ACC112 (cell line): ENCODE measurements around the gene CPN2.

ENCODE experiments used
- H2AFZ ChIP-seq: fragments of 200-600 bp; sonication (generic); one replicate; pipeline ENCODE4 v1.6.0; 2017; ENCODE audit warnings: antibody characterized with exemption, low read length; ENCODE audit not compliant: unreplicated experiment
- H3K27ac ChIP-seq: fragments of 200-600 bp; sonication (generic); 2 replicates; pipeline ENCODE4 v1.5.1; 2014; ENCODE audit warnings: low read depth, mild to moderate bottlenecking, antibody characterized with exemption, low read length, moderate library complexity
- H3K27me3 ChIP-seq: fragments of 200-600 bp; sonication (generic); 2 replicates; pipeline ENCODE4 v1.6.1; 2014; ENCODE audit warnings: mild to moderate bottlenecking, antibody characterized with exemption, low read length, moderate library complexity, mixed read lengths; ENCODE audit not compliant: insufficient read depth
- H3K36me3 ChIP-seq: fragments of 200-600 bp; sonication (generic); 2 replicates; pipeline ENCODE4 v1.6.1; 2016; ENCODE audit warnings: mild to moderate bottlenecking, antibody characterized with exemption, low read length, moderate library complexity, mixed read lengths; ENCODE audit not compliant: insufficient read depth
- H3K4me1 ChIP-seq: fragments of 200-600 bp; sonication (generic); one replicate; pipeline ENCODE4 v1.6.1; 2016; ENCODE audit warnings: low read length, mixed read lengths; ENCODE audit not compliant: insufficient read depth, unreplicated experiment, control insufficient read depth
- H3K4me3 ChIP-seq: fragments of 200-600 bp; sonication (generic); 2 replicates; pipeline ENCODE4 v1.5.1; 2014; ENCODE audit warnings: mild to moderate bottlenecking, low read depth, low read length
- H3K79me2 ChIP-seq: fragments of 200-600 bp; sonication (generic); one replicate; pipeline ENCODE4 v1.6.0; 2016; ENCODE audit warnings: low read length; ENCODE audit not compliant: control insufficient read depth, unreplicated experiment, insufficient read depth

Gene CPN2, protein sequence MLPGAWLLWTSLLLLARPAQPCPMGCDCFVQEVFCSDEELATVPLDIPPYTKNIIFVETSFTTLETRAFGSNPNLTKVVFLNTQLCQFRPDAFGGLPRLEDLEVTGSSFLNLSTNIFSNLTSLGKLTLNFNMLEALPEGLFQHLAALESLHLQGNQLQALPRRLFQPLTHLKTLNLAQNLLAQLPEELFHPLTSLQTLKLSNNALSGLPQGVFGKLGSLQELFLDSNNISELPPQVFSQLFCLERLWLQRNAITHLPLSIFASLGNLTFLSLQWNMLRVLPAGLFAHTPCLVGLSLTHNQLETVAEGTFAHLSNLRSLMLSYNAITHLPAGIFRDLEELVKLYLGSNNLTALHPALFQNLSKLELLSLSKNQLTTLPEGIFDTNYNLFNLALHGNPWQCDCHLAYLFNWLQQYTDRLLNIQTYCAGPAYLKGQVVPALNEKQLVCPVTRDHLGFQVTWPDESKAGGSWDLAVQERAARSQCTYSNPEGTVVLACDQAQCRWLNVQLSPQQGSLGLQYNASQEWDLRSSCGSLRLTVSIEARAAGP

DNA sequence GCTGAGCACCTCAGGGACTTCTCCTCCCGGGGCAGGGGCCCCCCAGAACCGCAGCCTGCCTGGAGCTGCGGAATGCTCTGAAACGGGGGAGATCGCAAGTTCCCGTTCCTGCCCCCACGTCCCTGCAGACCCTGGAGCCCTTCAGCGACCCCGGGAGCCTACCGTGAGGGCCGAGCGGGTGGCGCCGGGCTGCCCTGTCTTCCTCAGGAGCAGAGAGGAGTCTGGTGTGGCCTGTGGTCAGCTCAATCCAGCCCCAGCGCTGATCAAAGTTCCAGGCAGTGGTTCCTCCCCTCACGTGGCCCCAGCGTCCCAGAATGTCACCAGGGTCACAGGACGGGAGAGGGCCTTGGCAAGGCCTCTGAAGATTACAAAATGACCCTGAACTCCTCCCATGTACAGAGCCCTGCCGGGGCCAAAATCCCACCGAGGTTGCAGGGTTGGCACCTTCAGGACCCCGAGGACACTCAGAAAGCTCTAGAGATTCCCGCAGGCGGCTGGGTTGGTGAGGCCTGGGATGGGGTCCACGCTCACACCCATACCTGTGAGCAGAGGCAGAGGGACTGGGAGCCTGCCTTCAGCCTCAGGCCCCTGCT is at the start of gene CPN2:
Gene CPN2 (minus strand): TSS at position 249 of the 593 bp plus-strand sequence. CDS start 8,626 bp downstream, outside the sequence.
- Histone ChIP-seq H3K27me3 (no peaks in the 10 kb centered on the region), H3K79me2 (no peaks in the 10 kb centered on the region), H3K4me1 (no peaks in the 10 kb centered on the region), H3K36me3 (no peaks in the 10 kb centered on the region), H2AFZ (no peak within 1 kb of the TSS), H3K4me3 (no peak within 1 kb of the TSS), H3K27ac (no peak within 1 kb of the TSS)

DNA sequence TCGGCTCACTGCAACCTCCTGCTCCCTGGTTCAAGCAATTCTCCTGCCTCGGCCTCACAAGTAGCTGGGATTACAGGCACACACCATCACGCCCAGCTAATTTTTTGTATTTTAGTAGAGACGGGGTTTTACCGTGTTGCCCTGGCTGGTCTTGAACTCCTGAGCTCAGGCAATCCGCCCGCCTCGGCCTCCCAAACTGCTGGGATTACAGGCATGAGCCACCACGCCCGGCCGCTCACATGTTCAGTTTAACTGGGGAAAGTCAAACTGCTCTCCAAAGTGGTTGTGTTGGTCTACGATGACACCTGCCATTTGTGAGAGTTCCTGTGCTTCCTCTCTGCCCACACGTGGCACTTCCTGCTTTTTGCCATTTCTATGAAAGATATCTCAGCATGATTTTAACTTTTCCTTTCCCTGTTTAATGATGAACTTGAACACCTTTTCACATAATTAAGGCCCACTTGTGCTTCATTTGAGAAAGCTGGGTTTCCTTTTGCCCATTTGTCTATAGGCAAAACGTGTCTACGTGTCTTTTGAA is 48.8 kb upstream of the CPN2 start:
- no peak overlapping the region for H3K27ac ChIP-seq
- no peak overlapping the region for H2AFZ ChIP-seq
- no peaks in the 10 kb centered on the region for H3K79me2 ChIP-seq
- H3K27me3 ChIP-seq, result peaks cover 24% of the 10 kb centered on the region
- no peaks in the 10 kb centered on the region for H3K4me1 ChIP-seq
- peaks cover 12% of the 10 kb centered on the region for H3K36me3 ChIP-seq
- no peak overlapping the region for H3K4me3 ChIP-seq

DNA sequence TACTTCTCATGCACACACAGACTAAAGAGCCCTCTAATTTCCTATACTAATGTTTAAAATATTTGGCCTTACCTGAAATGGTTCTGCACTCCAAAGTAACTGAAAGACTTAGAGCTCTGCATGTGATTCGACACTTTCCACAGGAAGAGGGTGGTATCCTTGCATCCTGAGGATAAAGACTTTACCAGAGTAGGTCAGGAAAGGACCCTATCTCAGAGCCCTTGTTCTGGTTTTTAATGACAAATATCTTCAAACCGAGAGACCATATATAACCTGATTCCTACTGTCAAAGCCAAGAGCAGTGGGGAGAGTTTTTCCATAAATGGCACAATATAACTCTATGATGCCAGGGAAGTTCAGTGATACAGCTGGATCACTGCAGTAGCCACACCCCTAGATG is 48.0 kb upstream of the CPN2 start, which contains the start of gene GP5:
Gene GP5 (minus strand): TSS at position 101 of the 400 bp plus-strand sequence. CDS start 984 bp downstream, outside the sequence.
- Histone ChIP-seq H3K27me3 (peaks cover 24% of the 10 kb centered on the region), H3K27ac (no peak within 1 kb of the TSS), H3K79me2 (no peaks in the 10 kb centered on the region), H2AFZ (no peak within 1 kb of the TSS), H3K4me1 (no peaks in the 10 kb centered on the region), H3K4me3 (no peak within 1 kb of the TSS), H3K36me3 (peaks cover 10% of the 10 kb centered on the region)

DNA sequence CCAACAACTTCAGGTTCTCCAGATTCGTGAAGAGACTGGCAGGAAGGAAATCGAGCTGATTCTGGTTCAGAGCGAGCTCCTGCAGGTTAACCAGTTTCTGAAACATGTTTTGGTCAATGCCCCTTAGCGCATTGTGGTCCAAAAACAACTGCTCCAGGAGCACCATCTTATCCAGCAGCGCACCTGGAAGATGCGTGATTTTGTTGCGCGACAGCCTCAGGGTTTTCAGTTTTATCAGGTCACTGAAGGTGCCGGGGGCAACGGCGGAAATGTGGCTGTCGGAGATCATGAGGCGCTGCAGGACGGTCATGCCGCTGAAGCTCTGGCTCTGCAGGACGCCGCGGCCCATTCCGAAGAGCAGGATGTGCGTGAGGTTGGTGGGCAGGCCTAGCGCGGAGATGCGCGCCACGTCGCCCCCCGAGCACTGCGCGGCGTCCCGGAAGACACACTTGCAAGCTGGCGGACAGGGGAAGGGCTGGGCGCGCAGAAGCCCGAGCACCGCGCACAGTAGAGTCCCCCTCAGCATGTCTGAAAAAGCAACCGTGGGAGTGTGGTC is 46.7 kb upstream of the CPN2 start:
- peaks cover 24% of the 10 kb centered on the region for H3K27me3 ChIP-seq
- H3K4me1 ChIP-seq, result no peaks in the 10 kb centered on the region
- no peaks in the 10 kb centered on the region for H3K79me2 ChIP-seq
- H3K36me3 ChIP-seq, result no peaks in the 10 kb centered on the region
- H3K27ac ChIP-seq, result no peak overlapping the region
- H3K4me3 ChIP-seq, result no peak overlapping the region
- no peak overlapping the region for H2AFZ ChIP-seq

DNA sequence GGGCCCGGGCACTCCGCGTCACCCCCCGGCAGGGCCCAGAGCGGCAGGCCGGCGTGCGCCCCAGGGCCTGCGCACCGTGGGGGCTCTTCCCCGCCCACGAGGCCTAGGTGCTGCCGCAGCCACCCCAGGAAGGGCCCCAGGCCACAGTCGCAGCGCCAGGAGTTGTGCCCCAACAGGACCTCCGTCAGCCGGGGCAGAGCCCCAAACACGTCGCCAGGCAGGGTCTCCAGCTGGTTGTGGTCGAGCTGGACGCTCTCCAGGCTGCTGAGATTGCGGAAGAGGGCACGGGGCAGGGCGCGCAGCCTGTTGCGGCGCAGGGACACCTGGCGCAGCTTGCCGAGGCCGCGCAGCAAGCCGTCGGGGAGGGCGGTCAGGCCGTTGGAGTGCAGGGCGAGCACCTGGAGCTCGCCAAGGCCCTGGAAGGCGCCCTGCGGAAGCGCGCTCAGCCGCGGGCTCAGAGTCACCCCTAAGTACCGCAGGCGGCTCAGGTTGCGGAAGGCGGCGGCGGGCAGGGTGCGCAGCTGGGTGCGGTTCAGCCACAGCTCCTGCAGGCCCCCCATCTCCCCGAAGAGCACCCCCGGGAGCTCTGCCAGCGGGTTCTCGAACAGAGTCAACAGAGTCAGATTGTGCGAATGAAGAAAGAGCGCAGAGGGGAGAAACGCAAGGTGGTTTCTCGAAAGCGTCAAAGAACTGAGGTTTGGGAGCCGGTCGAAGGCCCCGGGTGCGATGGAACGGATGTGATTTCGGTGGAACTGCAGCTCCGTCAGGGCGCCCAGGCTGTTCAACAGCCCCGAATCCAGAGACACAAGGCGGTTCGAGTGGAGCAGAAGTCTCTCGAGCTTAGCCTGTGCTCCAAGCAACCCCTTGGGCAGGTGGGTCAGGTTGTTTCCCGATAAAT is 46.0 kb upstream of the CPN2 start:
- H3K27ac ChIP-seq, result no peak overlapping the region
- H3K36me3 ChIP-seq, result no peaks in the 10 kb centered on the region
- H3K4me3 ChIP-seq, result no peak overlapping the region
- peaks cover 27% of the 10 kb centered on the region for H3K27me3 ChIP-seq
- no peaks in the 10 kb centered on the region for H3K4me1 ChIP-seq
- no peaks in the 10 kb centered on the region for H3K79me2 ChIP-seq
- no peak overlapping the region for H2AFZ ChIP-seq

DNA sequence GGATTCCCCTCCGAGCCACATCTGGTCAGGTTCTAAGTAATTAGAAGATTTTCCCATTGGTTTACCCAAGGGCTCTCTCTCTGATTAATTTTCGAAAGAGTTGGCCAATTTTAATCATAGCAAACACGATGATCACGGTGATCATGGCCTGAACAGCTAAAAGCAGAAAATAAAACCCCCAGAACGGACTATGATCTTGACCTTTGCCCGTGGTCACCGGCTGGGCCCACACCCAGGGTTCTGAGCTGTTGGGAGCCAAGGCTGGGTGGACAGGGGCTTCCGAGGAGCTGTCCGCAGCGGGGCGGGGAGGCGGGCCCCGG is 45.4 kb upstream of the CPN2 start:
- H3K79me2 ChIP-seq, result no peaks in the 10 kb centered on the region
- H3K27ac ChIP-seq, result no peak overlapping the region
- H2AFZ ChIP-seq, result no peak overlapping the region
- no peak overlapping the region for H3K4me3 ChIP-seq
- peaks cover 28% of the 10 kb centered on the region for H3K27me3 ChIP-seq
- no peaks in the 10 kb centered on the region for H3K36me3 ChIP-seq
- no peaks in the 10 kb centered on the region for H3K4me1 ChIP-seq

DNA sequence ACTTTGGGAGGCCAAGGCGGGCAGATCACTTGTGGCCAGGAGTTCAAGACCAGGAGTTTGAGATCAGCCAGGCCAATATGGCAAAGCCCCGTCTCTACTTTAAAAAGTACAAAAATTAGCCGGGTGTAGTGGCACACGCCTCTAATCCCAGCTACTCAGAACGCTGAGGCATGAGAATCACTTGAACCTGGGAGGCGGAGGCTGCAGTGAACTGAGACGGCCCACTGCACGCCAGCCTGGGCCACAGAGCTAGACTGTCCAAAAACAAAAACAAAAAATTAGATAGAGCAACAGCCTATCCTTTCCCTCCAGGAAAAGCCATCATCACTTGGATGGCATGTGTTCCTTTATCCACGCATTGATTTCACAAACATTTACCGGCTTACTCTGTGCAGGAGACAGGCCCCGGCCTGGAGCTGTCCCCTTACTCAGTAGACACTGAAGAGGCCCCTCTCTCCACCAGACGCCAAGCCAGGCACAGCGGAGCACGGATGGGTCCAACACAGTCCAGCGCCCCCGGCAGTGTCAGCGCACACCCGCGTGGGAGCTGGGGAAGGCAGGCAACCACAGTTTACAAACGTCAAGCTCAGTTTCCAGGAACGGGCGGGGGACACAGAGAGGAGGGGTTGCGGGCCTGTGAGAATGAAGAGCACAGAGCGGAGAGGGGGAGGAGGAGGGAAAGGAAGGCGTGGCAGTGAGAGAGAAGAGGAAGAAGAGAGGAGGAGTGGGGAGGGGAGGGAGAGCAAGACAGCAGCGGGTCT is 44.8 kb upstream of the CPN2 start:
- Histone ChIP-seq H3K36me3 (no peaks in the 10 kb centered on the region), H3K27me3 (peaks cover 34% of the 10 kb centered on the region), H3K79me2 (no peaks in the 10 kb centered on the region), H3K4me1 (no peaks in the 10 kb centered on the region), H3K27ac (no peak overlapping the region), H3K4me3 (no peak overlapping the region), H2AFZ (no peak overlapping the region)

DNA sequence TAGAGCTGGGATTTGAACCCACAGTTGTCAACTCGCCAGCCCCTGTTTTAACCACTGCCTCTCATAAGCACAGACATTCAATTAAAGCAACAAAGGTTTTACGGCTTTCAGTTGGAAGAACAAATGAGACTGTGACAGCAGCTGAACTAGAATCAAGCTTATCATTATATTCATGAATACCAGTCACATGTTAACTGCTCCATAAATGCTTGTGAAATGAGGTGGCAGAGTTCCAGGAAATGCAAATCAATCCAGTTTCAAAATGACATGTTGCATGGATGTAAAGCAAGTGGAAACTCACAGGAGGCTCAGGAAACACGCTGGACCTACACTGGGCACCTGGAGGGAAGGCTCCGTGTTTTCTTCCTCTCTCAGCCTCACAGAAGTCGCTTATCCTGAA is 44.1 kb upstream of the CPN2 start:
- H3K27ac ChIP-seq, result no peak overlapping the region
- H3K4me3 ChIP-seq, result no peak overlapping the region
- no peaks in the 10 kb centered on the region for H3K36me3 ChIP-seq
- H2AFZ ChIP-seq, result no peak overlapping the region
- peaks cover 41% of the 10 kb centered on the region for H3K27me3 ChIP-seq
- H3K4me1 ChIP-seq, result no peaks in the 10 kb centered on the region
- H3K79me2 ChIP-seq, result no peaks in the 10 kb centered on the region

DNA sequence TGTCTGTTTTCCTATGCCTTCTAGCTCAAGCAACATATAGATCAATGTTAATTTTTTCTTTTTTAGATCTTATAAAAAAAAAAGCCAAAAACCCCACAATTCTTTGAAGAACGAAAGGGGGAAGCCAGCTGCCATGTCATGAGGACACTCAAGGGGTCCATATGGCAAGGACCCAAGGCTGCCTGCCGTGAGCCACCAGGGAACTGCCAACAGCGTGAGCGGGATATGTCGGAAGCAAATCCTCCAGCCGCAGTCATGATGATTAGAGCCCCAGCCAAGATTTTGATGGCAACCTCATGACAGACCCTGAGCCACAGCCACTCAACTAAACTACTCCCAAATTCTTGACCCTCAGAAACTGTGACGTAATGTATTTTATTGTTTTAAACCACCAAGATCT is 41.4 kb upstream of the CPN2 start:
- Histone ChIP-seq H3K4me3 (no peak overlapping the region), H3K27me3 (peaks cover 35% of the 10 kb centered on the region), H3K27ac (no peak overlapping the region), H3K79me2 (no peaks in the 10 kb centered on the region), H3K4me1 (no peaks in the 10 kb centered on the region), H3K36me3 (no peaks in the 10 kb centered on the region), H2AFZ (no peak overlapping the region)
